Activated effector memory CD4-positive, alpha-beta T cell treated with anti-CD3 and anti-CD28 coated beads, Interleukin-2, amount 50 U/mL, for 16 hours (primary cell): ENCODE results near the gene CIART.
"Not testable (repeated sequence)": the region's sequence is repeated elsewhere in the genome, so short reads cannot be mapped to it uniquely, and the experiment has no call there.

Source experiments
- DNase-seq: peaks from one replicate; pipeline ENCODE4 v3.0.0-alpha.2; 2020

The CIART gene

DNA sequence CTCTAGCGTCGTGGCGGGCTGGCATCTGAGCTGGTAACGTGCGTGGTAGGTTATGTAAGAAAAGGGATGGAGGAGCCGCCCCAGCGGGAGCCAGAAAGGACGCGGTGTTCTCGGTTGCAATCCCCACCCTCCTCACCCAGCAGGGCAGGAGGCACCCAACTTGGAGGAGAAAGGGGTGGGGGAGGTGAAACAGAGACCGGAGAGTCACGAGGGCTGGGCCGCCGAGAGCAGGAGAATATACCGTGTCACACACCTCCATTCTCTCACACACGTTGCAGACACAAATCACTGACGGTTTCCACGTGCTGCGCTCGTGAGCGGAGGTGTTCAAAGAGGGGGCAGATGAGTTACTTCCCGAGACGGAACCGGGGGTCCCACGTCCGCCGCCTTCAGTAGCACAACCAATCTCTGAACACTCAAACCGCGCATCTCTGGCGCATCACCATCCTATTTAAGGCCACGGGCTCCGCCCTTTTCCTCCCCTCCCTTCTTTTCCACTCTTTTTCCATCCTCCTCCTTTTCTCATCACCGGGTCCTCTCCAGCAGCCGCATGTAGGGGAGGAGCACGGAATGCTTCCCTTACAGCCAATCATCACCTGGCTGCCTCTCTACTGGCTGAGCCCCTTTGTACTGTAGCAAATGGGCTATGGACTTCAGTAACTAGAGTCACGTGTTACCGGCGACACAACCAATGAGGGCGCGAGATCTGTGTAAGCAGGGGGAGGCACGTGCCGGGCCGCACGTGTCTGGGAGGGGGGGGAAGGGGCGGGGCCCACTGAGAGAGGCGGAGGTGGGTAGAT, at the start of gene CIART:
Gene CIART (plus strand): TSS at position 797 of the 800 bp plus-strand sequence. CDS start 714 bp downstream, outside the sequence.
- peak; percentile 91 for DNase-seq

GRCh38 chr1:150232921-150233320, 49.4 kb upstream of the CIART start:
- DNase-seq: not testable (repeated sequence)

DNA sequence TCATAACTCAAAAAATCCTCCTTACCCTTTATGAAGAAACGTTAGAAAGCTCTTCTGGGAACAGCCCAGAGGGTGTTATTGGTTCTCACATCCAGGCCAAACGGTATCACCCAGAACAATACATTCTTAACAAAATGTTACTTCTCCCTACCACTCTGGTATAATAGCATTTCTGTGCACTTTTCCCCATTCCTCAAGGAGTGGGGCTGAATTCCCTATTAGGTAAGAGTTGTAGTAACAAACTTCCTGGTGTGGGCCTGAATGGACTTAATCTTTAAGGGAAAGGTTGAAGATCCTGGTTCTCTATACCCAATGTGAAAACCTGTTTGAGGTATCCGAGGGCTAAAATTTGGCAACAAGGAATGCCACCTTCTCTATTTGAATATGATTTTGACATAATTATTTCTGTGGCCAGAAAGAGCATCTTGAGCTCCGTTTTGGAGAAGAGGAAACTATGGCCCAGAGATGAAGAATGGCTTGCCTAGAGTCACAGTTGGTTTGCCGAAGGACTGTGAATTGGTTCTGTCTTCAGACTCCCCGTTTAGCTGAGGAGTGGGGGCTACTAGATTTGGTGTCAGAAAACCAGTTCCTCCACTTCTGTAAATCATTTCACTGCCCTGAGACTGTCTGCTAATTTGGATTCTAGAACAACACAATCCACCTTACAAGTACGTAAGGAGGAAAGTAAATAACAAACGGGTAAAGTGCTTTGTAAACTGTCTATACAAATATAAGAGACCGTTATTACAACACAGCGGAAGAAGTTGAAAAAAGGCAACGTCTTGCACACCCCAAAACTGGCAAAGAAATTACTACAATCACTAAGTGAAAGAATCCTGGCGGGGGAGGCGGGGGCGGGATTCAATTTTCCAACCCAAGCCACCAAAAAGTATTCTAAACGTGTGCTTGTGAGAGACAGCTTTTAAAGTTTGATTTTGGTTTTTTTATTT, 48.7 kb upstream of the CIART start:
- DNase-seq: peak; percentile 85

DNA sequence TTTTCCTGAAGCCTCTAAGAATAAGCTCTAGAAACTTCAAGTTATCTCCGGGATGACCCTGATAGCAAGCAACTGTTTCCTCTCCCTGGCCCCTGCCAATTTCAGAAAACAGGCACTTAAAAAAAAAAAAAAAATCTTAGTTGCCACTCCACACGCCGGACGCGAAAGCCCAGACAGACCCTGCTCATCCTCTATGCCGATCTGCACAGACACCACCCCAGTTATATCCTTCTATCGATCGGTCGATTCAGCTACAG, 48.1 kb upstream of the CIART start:
- no peak for DNase-seq

DNA sequence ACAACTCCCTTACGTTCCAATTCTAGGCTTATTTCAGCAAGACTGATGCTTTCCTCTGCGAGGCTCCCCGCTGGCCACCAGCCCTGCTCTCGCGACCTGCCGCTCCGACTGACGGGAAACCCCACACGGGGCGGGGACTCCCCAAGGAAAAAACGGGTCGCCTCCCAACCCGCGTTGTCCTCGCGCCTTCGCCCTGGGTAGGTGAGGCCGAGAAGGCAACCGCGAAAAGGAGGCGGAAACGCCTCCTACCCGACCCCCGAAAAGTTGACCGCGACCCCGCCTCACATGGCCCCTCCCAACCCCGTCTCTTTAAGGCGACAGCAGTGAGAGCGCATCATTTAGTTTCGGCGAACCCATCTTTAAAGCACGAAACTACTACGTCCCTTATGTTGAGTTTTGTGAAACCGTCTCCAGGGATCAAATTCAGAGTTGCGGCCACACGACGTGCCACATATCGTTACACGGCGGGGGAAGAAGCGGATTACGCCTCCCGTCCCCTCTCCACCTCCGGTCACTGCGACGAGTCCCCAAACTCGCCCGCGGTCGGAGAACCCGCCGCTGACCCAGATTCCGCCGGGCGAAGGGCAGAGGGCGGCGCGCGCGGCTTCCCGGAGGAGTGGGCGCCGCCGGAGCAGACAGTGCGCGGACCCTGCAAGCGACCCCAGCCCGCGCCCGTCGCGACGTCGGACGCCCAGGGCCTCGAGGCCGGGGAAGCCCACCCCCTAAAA, 47.6 kb upstream of the CIART start:
- peak; percentile 96 for DNase-seq

GRCh38 chr1:150235294-150235851, 47.0 kb upstream of the CIART start:
- DNase-seq: peak; percentile 76

- DNase-seq: peak; percentile 97
Observed at GRCh38 chr1:150235852-150236613, 46.3 kb upstream of the CIART start, which contains the start of gene ANP32E. ANP32E (minus strand) TSS chr1:150236112; CDS start chr1:150235786, 326 bp downstream.

- DNase-seq: no peak
Observed at GRCh38 chr1:150236614-150237100, 45.7 kb upstream of the CIART start.

- peak; percentile 49 for DNase-seq
Observed at GRCh38 chr1:150237176-150237575, 45.2 kb upstream of the CIART start.

DNA sequence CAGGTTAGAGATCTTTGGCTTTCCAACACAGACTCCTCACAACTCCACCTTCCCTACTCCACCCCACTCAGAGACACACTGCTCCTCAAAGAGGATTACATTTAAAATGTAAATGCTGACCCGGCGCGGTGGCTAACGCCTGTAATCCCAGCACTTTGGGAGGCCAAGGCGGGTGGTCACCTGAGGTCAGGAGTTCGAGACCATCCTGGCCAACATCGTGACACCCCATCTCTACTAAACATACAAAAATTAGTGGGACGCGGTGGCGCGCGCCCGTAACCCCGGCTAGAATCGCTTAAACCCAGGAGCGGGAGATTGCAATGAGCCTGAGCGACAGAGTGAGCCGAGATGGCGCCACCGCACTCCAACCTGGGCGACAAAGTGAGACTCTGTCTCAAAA, 44.6 kb upstream of the CIART start:
- DNase-seq: peak; percentile 34

DNA sequence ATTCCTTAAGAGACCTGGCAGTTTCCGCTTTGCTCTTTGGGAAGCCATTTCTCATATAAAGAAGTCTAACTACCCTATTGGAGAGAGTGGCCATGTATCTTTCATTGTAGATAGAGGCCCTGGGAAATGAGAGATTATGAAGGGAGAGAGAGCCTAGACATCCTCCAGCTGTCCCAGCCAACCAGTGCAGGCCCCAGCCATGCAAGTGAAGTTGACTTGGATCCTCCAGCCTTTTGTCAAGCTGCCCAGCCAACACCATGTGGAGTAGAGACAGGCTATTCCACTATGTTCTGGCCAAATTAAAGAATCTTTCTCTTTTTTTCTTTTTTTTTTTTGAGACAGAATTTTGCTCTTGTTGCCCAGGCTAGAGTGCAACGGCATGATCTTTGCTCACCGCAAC, 39.4 kb upstream of the CIART start:
- no peak for DNase-seq

GRCh38 chr1:150249936-150250335, 32.4 kb upstream of the CIART start:
- no peak for DNase-seq

GRCh38 chr1:150256198-150256553, 26.2 kb upstream of the CIART start:
- DNase-seq: no peak

DNA sequence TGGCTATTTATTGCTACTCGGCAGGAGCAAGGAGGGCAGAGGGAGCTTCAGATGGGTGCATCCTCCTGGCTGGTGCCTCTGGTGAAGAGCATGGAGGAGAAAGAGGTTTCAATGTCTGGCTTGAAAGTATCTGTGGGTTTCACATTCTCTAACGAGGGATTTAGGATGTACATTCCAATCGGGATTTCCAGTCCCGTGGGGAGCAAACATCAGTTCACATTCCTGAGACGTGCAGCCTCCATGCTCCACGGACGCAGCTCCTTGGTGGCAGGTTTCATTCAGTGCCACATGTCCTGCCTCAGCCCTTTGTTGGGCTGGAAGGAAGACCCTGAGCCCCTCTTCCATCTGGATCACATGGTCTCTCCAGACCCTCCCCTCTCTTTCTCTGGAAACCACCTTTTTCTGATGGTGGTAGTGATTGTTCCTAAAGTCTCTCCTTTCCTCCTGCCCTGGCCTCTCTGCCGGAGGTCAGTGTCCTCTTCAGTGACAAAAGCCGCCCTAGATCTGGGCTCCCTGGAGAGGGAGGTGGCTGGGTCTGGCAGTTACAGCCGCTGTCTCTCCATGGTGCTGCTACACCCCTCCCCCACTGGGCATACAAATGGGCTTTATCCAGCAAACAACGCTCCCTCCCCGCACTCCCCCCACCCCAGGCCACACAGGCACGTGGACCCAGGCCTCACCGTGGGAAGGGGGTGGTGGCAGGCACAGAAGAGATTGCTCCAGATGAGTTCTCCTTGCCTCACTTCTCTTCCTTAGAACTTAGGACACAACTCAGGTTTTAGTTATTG, 25.6 kb upstream of the CIART start:
- DNase-seq: no peak

DNA sequence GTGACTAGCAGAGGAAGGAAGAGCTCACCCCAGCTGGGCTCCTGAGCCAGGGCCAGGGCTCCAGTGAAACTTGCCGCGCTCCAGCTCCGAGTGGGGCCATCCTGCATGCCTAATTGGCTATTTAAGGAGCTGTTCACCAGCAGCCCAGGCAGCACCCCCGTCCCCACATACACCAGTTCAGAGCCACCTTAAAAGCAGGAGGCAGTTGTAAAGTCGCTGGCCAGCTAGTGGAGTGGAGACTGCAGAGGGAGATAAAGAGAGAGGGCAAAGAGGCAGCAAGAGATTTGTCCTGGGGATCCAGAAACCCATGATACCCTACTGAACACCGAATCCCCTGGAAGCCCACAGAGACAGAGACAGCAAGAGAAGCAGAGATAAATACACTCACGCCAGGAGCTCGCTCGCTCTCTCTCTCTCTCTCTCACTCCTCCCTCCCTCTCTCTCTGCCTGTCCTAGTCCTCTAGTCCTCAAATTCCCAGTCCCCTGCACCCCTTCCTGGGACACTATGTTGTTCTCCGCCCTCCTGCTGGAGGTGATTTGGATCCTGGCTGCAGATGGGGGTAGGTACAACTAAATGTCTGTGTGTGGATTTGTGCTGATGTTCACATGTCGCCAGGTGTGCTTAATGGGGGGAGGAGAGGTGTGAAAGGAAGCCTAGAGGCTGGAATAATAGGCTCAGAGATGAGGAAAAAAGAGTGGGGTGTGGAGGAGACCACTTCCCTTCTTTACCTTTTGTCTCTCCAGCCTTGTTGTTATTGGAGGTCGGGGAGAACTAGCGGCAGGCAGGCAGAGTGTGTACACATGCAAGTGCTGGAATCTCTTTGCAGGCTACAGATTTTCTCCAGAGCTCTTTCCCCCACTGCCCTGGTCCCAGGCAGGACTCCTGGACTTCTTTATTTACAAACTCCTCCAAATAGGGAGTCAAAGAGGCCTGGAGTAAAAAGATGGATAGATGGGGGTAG, 24.4 kb upstream of the CIART start, which contains the start of gene CA14:
Gene CA14 (plus strand): TSS at position 151 of the 962 bp plus-strand sequence. CDS start 355 bp downstream, at position 506.
- DNase-seq: no peak

- no peak for DNase-seq
Observed at GRCh38 chr1:150259217-150259616, 23.1 kb upstream of the CIART start.

DNA sequence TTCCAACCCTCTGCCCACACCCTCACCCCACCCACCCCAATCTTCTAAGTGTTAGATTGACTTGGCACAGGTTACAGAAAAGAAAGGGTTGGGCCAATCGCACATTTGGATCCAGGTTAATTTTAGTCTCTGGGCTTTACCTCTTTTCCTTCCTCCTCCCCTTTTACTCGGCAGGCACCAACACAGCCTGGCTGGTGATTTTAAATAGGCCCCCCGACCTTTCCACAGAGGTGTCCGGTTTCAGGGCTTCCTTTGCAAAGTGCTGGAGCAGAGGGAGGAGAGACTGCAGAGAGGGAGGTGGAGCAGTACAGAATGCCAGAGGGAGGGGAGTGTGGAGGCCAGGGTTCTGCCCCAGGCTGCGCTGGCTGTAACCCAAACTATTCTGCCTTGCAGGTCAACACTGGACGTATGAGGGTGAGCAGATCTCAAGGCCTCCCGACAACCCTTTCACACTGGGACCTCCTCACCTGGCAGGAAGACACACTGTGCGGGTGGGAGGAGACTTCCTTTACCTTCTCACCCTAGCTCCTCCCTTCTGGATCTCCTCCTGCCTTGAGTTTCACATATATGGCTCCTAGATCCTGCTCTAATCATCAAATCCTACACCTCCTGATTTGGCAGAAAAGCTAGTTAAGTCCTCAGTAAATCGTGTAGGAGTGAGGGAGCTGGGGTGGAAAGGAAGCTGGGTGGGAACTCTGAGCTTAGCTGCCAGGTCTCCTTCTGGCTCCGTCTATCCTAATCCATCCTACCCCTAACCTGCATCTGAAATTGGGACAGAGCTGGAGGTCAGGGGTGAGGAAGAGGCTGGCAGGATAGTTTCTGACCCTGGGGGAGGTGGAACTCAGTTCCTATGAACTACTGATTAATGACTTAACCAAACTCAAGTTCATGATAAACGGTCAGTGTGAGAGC, 22.3 kb upstream of the CIART start:
- DNase-seq: no peak

- no peak for DNase-seq
Observed at GRCh38 chr1:150261367-150261766, 21.0 kb upstream of the CIART start.
